ENCODE measurements around the gene CPT1B.
"Not testable (repeated sequence)": the region's sequence is repeated elsewhere in the genome, so short reads cannot be mapped to it uniquely, and the experiment has no call there.

CPT1B gene

DNA sequence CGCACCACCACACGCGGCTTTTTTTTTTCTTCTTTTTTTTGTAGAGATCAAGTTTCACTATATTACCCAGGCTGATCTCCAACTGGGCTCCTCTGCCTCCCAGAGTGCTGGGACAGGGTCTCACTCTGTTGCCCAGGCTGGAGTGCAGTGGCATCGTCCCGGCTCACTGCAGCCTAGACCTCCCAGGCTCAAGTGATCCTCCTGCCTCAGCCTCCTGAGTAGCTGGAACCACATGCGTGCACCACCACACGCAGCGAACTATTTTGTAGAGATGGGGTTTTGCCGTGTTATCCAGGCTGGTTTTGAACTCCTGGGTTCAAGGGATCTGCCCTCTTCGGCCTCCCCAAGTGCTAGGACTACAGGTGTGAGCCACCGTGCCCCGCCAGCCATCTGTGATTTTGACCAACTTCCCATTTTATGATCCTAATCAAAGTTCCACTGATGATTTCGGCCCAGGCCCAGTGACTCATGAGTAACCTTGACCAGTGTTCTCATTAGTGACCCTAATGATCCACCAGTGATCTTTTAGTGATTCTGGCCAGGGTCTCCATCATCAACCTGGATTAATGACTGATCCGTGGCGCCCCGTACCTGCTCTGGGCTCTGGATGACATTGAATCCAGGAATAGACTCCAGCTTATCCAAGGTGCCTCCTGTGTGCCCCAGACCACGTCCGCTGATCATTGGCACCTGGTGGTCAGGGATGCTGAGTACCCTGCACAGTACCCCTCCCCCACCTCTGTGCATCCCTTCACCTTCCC is 50.1 kb downstream of the CPT1B start:
- DNase-seq (ENCODE audit: low spot score): no peak

DNA sequence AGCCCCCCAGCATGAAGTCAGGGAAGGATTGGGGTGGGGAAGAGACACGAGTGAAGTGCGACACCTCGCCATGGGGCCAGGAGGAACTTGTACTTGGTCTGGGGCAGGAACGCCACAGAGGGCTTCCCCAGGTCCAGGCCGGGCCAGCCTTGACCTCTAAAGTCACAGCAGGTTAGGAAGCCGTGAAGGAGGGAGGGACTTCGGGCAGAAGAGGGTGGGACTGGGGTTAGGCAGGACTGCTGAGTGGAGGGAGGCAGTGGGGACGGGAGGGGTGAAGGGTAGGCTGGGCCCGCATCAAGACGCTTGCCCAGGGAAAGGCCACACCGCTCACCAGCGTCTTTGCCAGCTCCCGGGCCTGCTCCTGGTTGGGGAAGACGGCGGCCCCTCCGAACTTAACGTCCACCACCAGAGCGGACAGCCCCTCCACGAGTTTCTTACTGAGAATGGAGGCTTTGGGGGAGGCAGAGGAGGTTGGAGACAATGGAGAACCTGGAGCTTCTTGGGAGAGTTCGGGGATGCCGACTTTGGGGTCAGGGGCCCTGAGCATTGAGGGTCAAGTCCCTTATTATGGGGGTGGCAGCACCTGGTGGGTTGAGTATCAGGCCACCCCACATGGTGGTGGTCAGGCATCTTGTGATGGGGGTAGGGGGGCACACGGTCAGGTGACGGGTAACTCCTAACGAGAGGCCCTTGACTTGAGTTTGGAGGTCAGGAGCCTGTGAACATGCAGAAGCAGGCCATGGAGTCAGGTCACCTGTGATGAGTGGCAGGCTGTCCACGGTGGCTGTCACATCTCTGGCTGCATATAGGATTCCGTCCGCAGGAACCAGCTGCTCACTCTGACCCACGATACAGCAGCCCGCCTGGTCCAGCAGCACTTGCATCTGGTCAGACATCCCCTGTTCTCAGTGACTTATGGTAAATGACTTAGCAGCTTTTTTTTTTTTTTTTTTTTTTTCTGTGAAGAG is 51.1 kb downstream of the CPT1B start:
- DNase-seq (ENCODE audit: low spot score): no peak

DNA sequence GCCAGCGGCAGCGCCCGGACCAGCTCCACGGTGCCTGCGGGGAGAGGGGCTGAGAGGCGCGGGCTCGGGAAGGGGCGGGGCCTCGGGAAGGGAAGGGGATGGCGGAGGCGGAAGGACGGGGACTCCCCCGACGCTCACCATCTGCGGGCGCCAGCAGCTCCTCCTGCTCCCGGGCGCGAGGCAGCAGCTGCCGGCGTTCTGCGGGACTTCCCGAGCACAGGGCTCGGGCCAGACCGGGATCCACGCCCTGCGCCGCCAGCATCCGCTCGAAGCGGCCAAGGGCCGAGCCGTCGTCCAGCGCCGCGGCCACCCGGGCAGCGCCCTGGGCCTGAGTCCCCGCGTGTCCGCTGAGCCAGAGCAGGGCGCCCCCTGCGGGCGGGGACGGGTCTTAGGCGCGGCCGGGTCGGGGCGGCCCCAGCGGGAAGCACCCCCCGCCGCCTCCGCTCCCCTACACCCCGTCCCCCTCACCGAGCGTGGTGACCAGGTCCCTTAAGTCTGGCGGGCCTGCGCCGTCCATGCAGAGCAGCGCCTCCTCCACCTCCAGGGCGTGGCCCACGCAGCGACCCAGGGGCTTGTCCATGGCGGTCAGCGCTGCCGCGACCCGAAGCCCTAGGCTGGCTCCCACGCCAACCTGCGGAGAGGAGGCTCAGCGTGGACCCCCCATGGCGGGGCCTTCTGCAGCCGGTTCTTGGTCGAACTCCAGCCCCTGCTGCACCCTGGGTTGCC is 52.0 kb downstream of the CPT1B start:
- peak; percentile 61 for DNase-seq (ENCODE audit: low spot score)

DNA sequence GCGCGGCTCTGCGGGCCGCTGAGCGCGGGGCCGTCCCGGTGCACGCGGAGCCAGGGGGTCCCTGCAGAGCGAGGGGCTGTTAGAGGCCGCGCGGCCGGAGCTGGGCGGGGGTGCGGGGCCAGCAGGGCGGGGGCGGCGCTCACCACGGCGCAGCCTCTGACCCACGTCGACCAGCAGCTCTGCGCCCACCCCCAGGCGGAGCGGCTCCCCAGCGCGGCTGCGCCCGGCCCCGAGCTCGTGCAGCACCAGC is 52.4 kb downstream of the CPT1B start:
- DNase-seq (ENCODE audit: low spot score): no peak

DNA sequence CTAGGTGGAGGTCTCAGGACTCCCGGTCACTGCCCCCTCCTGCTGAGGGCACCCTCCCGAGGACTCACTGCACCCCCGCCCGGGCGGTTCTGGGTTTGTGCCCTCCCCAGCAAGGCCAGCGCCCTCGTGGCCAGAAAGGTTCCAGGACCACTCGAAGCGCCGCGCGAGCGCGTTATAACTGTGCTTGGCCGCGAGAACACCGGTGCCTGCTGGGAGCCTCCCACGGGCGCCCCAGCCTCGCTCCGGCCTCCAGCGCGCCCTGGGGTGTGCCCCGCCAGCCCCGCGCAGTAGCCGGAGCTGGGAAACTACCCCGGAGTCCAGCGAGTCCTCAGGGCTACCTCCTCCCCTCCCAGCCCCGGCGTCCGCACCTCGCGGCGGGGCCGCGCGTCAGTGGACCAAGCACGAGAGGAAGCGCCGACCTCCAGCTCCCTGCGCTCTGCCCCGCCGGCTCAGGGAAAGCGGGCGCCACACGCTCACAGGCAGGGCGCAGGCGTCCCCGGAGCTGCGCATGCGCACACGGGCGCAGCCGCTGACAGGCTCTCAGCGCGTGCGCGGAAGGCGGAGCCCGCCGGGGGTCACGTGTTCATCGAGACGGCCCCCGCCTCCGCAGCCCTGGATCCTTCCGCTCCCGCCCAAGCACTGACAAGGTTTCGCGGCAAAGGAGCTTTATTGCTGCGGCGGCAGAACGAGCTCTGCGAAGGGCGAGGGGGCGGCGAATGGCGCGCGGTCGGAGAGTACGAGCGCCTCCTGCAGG is 52.9 kb downstream of the CPT1B start, which contains the start of gene SCO2:
SCO2 (minus strand) TSS at position 495 of the 754 bp plus-strand sequence. CDS start 1,187 bp downstream, outside the sequence.
- DNase-seq (ENCODE audit: low spot score): peak; percentile 92

DNA sequence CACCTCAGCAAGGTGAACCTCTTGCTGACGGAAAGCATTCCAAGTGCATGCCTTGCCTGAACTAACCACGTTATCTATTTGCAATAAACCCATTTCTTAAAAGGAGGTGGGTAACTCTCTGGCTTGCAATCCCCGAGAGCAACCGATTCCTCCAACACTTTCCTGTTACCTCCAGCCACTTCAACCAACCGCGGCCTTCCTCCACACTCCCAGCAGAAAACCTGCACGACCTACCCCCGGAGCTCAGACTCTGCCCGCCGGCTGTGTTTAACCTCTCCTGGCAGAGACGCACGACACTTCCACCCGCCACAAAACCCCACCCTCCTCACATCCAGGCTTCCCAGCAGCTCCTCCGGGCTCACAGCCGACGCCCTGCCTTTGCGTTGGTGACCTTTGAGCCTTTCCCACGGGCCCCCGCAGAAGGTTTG is 53.5 kb downstream of the CPT1B start:
- no peak for DNase-seq (ENCODE audit: low spot score)

DNA sequence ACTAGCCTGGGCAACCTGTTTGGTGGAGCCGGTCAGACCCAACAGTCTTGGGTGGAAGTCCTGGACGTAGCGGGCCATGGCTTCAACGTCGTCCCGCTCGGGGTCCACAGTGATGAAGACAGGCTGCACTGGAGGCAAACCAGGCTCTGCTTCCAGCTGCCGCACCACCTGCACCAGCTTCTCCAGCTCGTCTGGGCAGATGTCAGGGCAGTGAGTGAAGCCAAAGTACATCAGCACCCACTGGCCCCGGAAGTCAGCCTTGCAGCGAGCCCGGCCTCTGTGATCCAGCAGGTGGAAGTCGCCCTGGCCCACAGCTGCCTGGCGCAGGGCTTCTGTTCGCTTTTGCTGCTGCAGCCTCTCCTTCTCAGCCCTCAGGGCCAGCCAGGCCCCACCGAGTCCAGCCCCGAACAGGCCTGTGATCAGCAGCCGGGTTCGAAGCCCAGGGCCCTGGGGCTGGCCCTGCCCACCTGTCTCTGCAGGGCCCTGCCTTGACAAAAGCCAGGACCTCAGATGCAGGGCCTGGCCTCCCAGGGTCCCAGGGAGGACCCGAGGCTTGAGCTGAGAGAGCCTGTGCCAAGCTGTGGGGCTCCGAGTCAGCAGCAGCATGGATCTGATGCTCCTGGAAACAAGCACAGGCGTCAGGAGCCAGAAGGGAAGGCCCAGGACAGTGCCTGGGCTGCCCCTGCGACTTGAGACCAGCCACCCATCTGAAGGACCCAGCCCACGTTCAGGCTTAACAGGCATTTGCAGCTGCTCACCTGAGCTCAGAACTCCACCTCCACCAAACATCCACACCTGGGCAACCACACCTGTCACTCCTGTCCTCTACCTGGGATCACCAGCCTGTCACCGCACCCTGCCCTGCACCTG is 54.2 kb downstream of the CPT1B start:
- no peak for DNase-seq (ENCODE audit: low spot score)

DNA sequence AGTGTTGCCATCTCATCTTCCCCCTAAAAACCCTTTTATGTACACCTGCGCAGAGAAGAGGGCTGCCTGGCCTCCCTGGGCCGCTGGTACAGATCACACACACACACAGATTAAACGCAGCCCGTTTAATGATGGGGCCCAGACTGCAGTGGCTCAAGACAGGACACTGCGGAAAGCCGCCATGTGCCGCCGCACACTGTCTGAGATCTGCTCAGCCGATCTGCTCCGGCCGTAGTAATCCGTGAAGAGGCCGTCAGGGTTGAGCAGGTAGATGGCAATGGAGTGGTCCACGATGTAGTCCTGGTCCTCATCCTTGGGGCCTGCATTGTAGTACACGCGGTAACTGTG is 54.8 kb downstream of the CPT1B start:
- no peak for DNase-seq (ENCODE audit: low spot score)

DNA sequence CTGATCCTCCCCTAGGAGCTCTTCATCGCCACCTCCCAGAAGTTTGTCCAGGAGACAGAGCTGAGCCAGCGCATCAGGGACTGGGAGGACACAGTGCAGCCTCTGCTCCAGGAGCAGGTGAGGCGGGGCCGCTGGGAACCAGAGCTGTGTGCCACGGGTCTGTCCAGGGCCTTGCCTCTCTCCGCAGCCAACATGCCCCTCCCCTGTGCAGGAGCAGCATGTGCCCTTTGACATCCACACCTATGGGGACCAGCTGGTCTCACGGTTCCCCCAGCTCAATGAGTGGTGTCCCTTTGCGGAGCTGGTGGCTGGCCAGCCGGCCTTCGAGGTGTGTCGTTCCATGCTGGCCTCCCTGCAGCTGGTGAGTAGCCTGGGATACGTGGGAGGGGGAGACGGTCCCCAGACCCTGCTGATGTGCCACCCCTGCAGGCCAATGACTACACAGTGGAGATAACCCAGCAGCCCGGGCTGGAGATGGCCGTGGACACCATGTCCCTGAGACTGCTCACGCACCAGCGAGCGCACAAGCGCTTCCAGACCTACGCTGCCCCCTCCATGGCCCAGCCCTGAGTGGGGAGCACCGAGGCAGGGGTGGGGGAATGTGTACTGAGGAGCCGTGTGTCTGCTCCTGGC is 55.3 kb downstream of the CPT1B start:
- DNase-seq (ENCODE audit: low spot score): no peak

DNA sequence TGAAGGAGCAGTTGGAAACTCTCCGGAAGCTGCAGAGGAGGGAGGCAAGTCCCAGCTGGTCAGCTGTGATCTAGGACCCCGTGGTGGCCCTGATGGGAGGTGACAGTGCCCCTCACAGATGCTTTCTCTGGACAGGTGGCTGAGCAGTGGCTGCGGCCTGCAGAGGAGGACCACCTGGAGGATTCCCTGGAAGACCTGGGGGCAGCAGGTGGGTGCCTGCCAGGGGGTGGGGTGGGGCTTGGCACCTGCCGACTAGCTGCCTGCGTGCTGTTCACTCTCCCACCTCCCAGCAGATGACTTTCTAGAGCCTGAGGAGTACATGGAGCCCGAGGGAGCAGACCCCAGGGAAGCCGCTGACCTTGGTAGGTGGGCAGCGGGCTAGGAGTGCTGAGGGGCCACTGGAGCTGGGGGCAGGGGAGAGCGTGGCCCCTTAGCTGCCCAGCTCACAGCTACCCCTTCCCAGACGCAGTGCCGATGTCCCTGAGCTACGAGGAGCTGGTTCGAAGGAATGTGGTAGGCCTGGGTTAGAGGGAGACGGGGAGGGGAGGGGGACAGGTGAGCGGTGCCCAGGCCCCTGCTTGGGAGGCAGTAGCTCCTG is 55.9 kb downstream of the CPT1B start:
- DNase-seq (ENCODE audit: low spot score): no peak

DNA sequence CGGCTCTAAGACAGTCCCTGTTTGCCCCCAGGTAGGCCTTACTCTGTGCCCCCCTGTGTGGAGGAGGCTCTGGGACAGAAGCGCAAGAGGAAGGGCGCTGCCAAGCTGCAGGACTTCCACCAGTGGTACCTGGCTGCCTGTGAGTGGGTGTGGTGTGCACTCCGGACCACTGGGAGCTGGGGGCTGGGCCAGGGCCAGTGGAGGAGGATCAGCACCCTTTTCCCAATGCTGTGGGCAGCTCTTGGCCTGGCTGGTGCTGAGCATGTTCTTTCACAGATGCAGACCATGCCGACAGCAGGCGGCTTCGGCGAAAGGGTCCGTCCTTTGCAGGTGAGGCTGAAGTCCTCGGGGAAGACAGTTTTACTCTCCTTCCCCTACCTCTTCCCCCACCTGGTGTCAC is 56.5 kb downstream of the CPT1B start:
- no peak for DNase-seq (ENCODE audit: low spot score)

DNA sequence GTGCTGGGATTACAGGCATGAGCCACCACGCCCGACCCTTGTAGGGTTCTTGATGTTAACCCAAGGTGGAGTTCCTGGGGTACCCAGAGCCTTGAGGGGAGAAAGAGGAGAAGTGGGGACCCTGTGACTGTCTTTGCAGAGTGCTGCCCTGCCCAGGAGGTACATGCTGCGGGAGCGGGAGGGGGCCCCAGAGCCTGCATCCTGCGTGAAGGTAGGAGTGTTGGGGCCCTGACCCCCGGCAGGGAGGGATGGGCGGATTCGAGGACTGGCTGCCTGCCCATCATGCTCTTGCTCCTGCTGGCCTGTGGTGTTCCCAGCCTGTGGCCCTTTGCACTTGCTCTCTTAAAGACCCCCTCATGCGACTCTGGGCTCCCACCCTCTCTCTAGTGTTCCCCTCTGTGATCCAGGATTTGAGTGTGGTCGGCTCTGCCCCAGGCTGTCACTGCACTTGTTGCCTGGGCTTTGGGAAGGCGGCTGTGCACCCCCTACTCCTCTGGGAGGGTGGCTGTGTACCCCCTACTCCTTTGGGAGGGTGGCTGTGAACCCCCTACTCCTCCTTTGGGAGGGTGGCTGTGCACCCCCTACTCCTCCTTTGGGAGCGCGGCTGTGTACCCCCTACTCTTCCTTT is 57.3 kb downstream of the CPT1B start:
- no peak for DNase-seq (ENCODE audit: low spot score)

DNA sequence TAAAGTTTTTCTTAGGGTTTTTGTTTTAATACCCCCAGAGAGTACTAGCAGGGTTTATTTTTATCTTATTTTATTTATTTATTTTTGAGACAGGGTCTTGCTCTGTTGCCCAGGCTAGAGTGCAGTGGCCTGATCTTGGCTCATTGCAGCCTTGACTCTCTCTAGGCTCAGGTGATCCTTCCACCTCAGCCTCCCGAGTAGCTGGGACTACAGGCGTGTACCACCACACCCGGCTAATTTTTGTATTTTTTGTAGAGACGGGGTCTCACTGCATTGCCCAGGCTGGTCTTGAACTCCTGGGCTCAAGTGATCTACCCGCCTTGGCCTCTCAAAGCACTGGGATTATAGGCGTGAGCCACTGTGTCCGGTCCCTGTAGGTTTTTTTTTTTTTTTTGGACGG is 58.0 kb downstream of the CPT1B start:
- DNase-seq (ENCODE audit: low spot score): not testable (repeated sequence)

DNA sequence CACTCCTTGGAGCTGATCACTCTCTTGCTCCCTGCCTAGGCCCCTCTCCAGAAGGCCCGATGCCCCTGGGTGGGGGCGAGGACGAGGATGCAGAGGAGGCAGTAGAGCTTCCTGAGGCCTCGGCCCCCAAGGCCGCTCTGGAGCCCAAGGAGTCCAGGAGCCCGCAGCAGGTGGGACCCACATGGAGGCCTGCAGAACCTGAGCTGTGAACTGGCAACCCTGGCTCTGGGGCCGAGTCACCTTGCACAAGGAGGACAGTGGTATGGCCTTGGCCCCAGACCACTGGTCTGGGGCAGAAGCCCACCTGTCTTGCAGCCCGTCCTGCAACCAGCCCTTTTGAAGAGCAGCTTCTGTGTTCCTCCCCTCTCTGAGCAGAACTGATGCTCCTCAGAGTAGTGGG is 59.1 kb downstream of the CPT1B start:
- no peak for DNase-seq (ENCODE audit: low spot score)
